Neural cell (in vitro differentiated cells): ENCODE measurements around the gene KMT2E. TPM values are rescaled to one million over a fixed set of nuclear protein-coding genes. Genes with fewer than 3 reads are reported as not detected.

Source experiments
- H2AFZ ChIP-seq: fragments of 200-600, 300-800 bp; sonication (generic), shearing (Covaris generic); 2 replicates; pipeline ENCODE4 v1.6.0; 2014; ENCODE audit warnings: low read depth, mild to moderate bottlenecking, antibody characterized with exemption, low read length, moderate library complexity
- H3F3A ChIP-seq: fragments of 200-600 bp; shearing (Covaris generic); 2 replicates; pipeline ENCODE4 v1.6.1; 2016; ENCODE audit warnings: mild to moderate bottlenecking, moderate library complexity, mixed read lengths, antibody characterized with exemption, low read length; ENCODE audit not compliant: insufficient read depth, poor library complexity, severe bottlenecking
- H3K27ac ChIP-seq: fragments of 200-600, 300-800 bp; sonication (generic), shearing (Covaris generic); 2 replicates; pipeline ENCODE4 v1.5.1; 2014; ENCODE audit warnings: mild to moderate bottlenecking, low read length, moderate library complexity
- H3K27me3 ChIP-seq: fragments of 300-800, 200-600 bp; sonication (generic), shearing (Covaris generic); 2 replicates; pipeline ENCODE4 v1.6.0; 2014; ENCODE audit warnings: mild to moderate bottlenecking, low read depth, low read length, moderate library complexity; ENCODE audit not compliant: insufficient read depth
- H3K36me3 ChIP-seq: fragments of 300-800, 200-600 bp; sonication (generic), shearing (Covaris generic); 2 replicates; pipeline ENCODE4 v1.5.1; 2014; ENCODE audit warnings: mild to moderate bottlenecking, antibody characterized with exemption, low read length, moderate library complexity; ENCODE audit not compliant: insufficient read depth
- H3K4me2 ChIP-seq: fragments of 300-800, 200-600 bp; sonication (generic), shearing (Covaris generic); 2 replicates; pipeline ENCODE4 v1.6.0; 2014; ENCODE audit warnings: mild to moderate bottlenecking, low read length
- H3K4me3 ChIP-seq: fragments of 300-800, 200-600 bp; sonication (generic), shearing (Covaris generic); 2 replicates; pipeline ENCODE4 v1.5.1; 2014; ENCODE audit warnings: mild to moderate bottlenecking, low read length, moderate library complexity
- H3K79me2 ChIP-seq: fragments of 200-600 bp; shearing (Covaris generic); replicated peaks from 2 replicates; pipeline ENCODE4 v1.6.0; 2014; ENCODE audit warnings: mild to moderate bottlenecking, low read length, moderate library complexity; ENCODE audit not compliant: insufficient read depth
- H3K9ac ChIP-seq: fragments of 300-800, 200-600 bp; sonication (generic), shearing (Covaris generic); 2 replicates; pipeline ENCODE4 v1.6.1; 2016; ENCODE audit warnings: mild to moderate bottlenecking, low read length, mixed read lengths
- H3K9me2 ChIP-seq: fragments of 200-600 bp; shearing (Covaris generic); 2 replicates; pipeline ENCODE4 v1.6.1; 2016; ENCODE audit warnings: mild to moderate bottlenecking, low read length, mixed read lengths; ENCODE audit not compliant: insufficient read depth
- H3K9me3 ChIP-seq: fragments of 200-600, 300-800 bp; sonication (generic), shearing (Covaris generic); 2 replicates; pipeline ENCODE4 v1.6.1; 2016; ENCODE audit warnings: mild to moderate bottlenecking, mixed run types, low read length, moderate library complexity, mixed read lengths
- H4K20me1 ChIP-seq: fragments of 200-600 bp; shearing (Covaris generic); 2 replicates; pipeline ENCODE4 v1.6.1; 2016; ENCODE audit warnings: mild to moderate bottlenecking, mixed run types; ENCODE audit not compliant: insufficient read depth
- CTCF ChIP-seq: fragments of 450-650 bp; IDR thresholded peaks from 2 replicates; pipeline ENCODE4 v1.5.1; 2014; ENCODE audit warnings: antibody characterized with exemption, mild to moderate bottlenecking, moderate library complexity; ENCODE audit not compliant: poor library complexity, severe bottlenecking
- EP300 ChIP-seq: fragments of 450-650 bp; conservative IDR thresholded peaks from 2 replicates; pipeline ENCODE4 v1.6.1; 2014; ENCODE audit warnings: antibody characterized with exemption, mild to moderate bottlenecking, moderate library complexity; ENCODE audit not compliant: poor library complexity, severe bottlenecking
- EZH2 ChIP-seq: fragments of 200-600, 300-800 bp; shearing (Covaris generic), sonication (generic); IDR thresholded peaks from 2 replicates; pipeline ENCODE4 v1.6.1; 2014; ENCODE audit warnings: antibody characterized with exemption, low read length, borderline replicate concordance, mild to moderate bottlenecking; ENCODE audit not compliant: insufficient read depth, poor library complexity, severe bottlenecking
- MXI1 ChIP-seq: fragments of 450-650 bp; conservative IDR thresholded peaks from 2 replicates; pipeline ENCODE4 v1.6.1; 2014; ENCODE audit warnings: antibody characterized with exemption, mild to moderate bottlenecking; ENCODE audit not compliant: poor library complexity, severe bottlenecking
- POLR2AphosphoS5 ChIP-seq: IDR thresholded peaks from 2 replicates; pipeline ENCODE4 v1.6.1; 2012
- RAD21 ChIP-seq: fragments of 450-650 bp; conservative IDR thresholded peaks from 2 replicates; pipeline ENCODE4 v1.6.1; 2014; ENCODE audit warnings: antibody characterized with exemption, mild to moderate bottlenecking, moderate library complexity
- REST ChIP-seq: IDR thresholded peaks from 2 replicates; pipeline ENCODE4 v1.6.1; 2012; ENCODE audit warnings: borderline replicate concordance
- SMC3 ChIP-seq: fragments of 450-650 bp; conservative IDR thresholded peaks from 2 replicates; pipeline ENCODE4 v1.6.1; 2014; ENCODE audit warnings: antibody characterized with exemption, mild to moderate bottlenecking, moderate library complexity; ENCODE audit not compliant: poor library complexity
- TAF1 ChIP-seq: IDR thresholded peaks from 2 replicates; pipeline ENCODE4 v1.6.1; 2012; ENCODE audit warnings: low read depth
- polyA plus RNA-seq: library from polyadenylated mRNA; depleted of rRNA; stranded (reverse); fragments of >200 nt; gene quantifications from 2 replicates; pipeline ENCODE4 v1.2.3, GENCODE V29; 2014

KMT2E gene
- polyA plus RNA-seq, 1 donor from 2014 or later = 78.4 TPM

GRCh38 chr7:105154084-105154483 is 140.1 kb downstream of the KMT2E start:
- Histone ChIP-seq H3K9me3 (no peaks in the 10 kb centered on the region), H3K36me3 (peaks cover 7% of the 10 kb centered on the region), H2AFZ (no peak overlapping the region), H3K4me2 (no peak overlapping the region), H3K9me2 (no peaks in the 10 kb centered on the region), H3K27ac (no peak overlapping the region), H3F3A (no peaks in the 10 kb centered on the region), H3K9ac (no peak overlapping the region), H4K20me1 (no peaks in the 10 kb centered on the region), H3K4me3 (no peak overlapping the region), H3K27me3 (no peaks in the 10 kb centered on the region), H3K79me2 (no peaks in the 10 kb centered on the region)
- TF ChIP-seq POLR2AphosphoS5 (no peak), TAF1 (no peak), EZH2 (no peak), MXI1 (no peak)

DNA sequence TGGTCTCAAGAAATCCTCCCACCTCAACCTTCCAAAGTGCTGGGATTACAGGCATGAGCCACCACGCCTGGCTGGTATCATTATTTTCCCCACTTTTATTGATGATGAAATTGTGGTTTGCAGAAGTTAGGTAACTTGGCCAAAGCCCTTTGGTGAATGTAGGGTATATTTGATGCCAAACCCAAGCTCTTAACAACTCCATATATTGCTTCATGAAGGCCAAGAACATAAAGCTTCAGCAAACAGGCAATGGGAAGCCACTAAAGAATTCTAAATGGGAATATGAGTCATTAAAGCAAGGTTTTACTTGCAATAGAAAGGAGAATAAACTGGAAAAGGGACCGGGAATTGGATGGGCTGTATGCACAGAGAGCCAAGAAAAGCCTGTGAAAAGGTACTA is 142.7 kb downstream of the KMT2E start:
- no peak overlapping the region for H3K4me3 ChIP-seq
- no peaks in the 10 kb centered on the region for H4K20me1 ChIP-seq
- H3F3A ChIP-seq = no peaks in the 10 kb centered on the region
- no peak overlapping the region for H3K4me2 ChIP-seq
- H2AFZ ChIP-seq = no peak overlapping the region
- no peak for TF ChIP-seq MXI1
- no peak for TF ChIP-seq SMC3
- TF ChIP-seq TAF1 = no peak
- TF ChIP-seq CTCF = no peak
- TF ChIP-seq RAD21 = no peak
- TF ChIP-seq REST = no peak
- TF ChIP-seq EZH2 = no peak
- no peak for TF ChIP-seq EP300
- TF ChIP-seq POLR2AphosphoS5 = no peak
- no peak overlapping the region for H3K9ac ChIP-seq
- no peaks in the 10 kb centered on the region for H3K9me3 ChIP-seq
- no peaks in the 10 kb centered on the region for H3K36me3 ChIP-seq
- H3K27ac ChIP-seq = no peak overlapping the region
- H3K9me2 ChIP-seq = no peaks in the 10 kb centered on the region
- H3K27me3 ChIP-seq = no peaks in the 10 kb centered on the region
- no peaks in the 10 kb centered on the region for H3K79me2 ChIP-seq

DNA sequence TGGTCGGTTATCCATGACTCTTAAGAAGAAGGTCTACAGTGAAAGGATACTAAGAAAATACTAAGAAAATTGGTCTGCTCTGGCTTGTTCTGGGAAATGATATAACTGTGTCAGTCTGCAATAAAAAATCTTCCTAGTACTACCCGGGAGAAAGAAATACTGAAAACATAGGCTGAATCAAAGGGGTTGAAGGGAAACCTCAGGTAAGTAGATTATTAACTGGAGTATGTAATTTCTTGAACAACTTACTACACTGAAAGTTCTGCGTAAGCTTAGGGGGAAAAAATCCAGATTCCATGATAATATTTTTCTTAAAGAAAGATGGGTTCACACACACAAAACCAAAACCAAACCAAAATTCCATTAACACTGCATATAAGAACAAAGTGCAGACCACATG is 143.3 kb downstream of the KMT2E start:
- Histone ChIP-seq H3K36me3 (no peaks in the 10 kb centered on the region), H3K27me3 (no peaks in the 10 kb centered on the region), H3K9ac (no peak overlapping the region), H3K9me2 (no peaks in the 10 kb centered on the region), H3K4me3 (no peak overlapping the region), H3K27ac (no peak overlapping the region), H3K4me2 (no peak overlapping the region), H3K79me2 (no peaks in the 10 kb centered on the region), H3K9me3 (no peaks in the 10 kb centered on the region), H4K20me1 (no peaks in the 10 kb centered on the region), H3F3A (no peaks in the 10 kb centered on the region), H2AFZ (no peak overlapping the region)
- TF ChIP-seq REST = no peak
- TF ChIP-seq POLR2AphosphoS5 = no peak
- no peak for TF ChIP-seq EZH2
- no peak for TF ChIP-seq SMC3
- TF ChIP-seq RAD21 = no peak
- no peak for TF ChIP-seq MXI1
- no peak for TF ChIP-seq TAF1
- TF ChIP-seq CTCF = no peak
- no peak for TF ChIP-seq EP300
